ENCODE results near the gene R3HDML.

DNA sequence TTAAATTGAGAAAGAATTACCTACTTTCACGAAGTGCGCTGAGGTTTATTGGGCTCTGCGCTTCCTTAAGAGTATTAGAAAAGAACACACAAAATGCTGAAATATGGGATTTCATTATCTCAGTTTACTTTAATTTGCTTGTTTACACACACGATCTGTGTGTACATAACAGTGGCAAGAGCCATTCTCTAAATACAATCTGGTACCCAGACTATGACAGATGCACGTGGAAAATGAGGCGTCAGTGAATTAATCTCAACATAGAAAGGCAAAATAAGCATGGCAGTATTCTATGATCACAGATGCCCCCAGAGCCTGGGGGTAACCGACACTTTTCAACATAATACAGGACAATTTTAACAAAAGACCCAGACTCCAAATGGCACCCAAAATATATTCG is 34.1 kb upstream of the R3HDML start:
- TF ChIP-seq, protein P1, sequence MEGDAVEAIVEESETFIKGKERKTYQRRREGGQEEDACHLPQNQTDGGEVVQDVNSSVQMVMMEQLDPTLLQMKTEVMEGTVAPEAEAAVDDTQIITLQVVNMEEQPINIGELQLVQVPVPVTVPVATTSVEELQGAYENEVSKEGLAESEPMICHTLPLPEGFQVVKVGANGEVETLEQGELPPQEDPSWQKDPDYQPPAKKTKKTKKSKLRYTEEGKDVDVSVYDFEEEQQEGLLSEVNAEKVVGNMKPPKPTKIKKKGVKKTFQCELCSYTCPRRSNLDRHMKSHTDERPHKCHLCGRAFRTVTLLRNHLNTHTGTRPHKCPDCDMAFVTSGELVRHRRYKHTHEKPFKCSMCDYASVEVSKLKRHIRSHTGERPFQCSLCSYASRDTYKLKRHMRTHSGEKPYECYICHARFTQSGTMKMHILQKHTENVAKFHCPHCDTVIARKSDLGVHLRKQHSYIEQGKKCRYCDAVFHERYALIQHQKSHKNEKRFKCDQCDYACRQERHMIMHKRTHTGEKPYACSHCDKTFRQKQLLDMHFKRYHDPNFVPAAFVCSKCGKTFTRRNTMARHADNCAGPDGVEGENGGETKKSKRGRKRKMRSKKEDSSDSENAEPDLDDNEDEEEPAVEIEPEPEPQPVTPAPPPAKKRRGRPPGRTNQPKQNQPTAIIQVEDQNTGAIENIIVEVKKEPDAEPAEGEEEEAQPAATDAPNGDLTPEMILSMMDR (optimal IDR thresholded peaks at IDR 0.05 in 1 of 3, IDR thresholded peaks at IDR 0.05 in 1 of 3, conservative IDR thresholded peaks at IDR 0.05 in 1 of 3; ENCODE audit: extremely low read depth in 1 of 3, insufficient read depth in 2 of 3, low read length in 3 of 3), result no peak
- TF ChIP-seq EZH2 (IDR thresholded peaks at IDR 0.05; ENCODE audit: low read length), result no peak
